H1 (cell line): ENCODE results near the gene ZNF823. TPM values are rescaled to one million over a fixed set of nuclear protein-coding genes. Genes with fewer than 3 reads are reported as not detected.

ENCODE experiments used
- CTCF ChIA-PET: fragments of 300-600 bp; sonication (Branson Sonifier 250); formaldehyde crosslinking; loops from one replicate; lab custom pipeline; 2021; ENCODE audit not compliant: partially characterized antibody; lab: Charles Lee
- POLR2A ChIA-PET: fragments of 300-600 bp; sonication (Branson Sonifier 250); formaldehyde crosslinking; loops from one replicate; lab custom pipeline; 2021; ENCODE audit warnings: inconsistent platforms; ENCODE audit not compliant: partially characterized antibody; lab: Charles Lee
- DNase-seq, 2 experiments: peaks; one replicate each; pipeline versions ENCODE4 v3.0.0 to v3.0.0-alpha.2; 2010 to 2022; ENCODE audit warnings: low spot score in 2 of 2, low read depth in 1 of 2, mixed read lengths in 1 of 2
- FAIRE-seq: peaks from 2 replicates; lab custom pipeline; 2011; peaks lifted over from hg19 to GRCh38; lab: Jason Lieb, UNC
- H2AFZ ChIP-seq: 2 replicates; pipeline ENCODE4 v1.8.1; 2012; ENCODE audit warnings: low read length, inconsistent platforms
- H2AK5ac ChIP-seq: 2 replicates; pipeline ENCODE4 v1.6.1; 2013; ENCODE audit warnings: low read depth, low read length
- H2BK120ac ChIP-seq: replicated peaks from 2 replicates; pipeline ENCODE3; 2013; ENCODE audit warnings: low read depth, low read length, inconsistent platforms
- H2BK12ac ChIP-seq: 2 replicates; pipeline ENCODE4 v1.6.1; 2013; ENCODE audit warnings: low read depth, low read length
- H2BK15ac ChIP-seq: 2 replicates; pipeline ENCODE4 v1.6.1; 2013; ENCODE audit warnings: low read length
- H2BK20ac ChIP-seq: 2 replicates; pipeline ENCODE4 v1.6.1; 2013; ENCODE audit warnings: low read length
- H2BK5ac ChIP-seq: 2 replicates; pipeline ENCODE4 v1.6.1; 2013; ENCODE audit warnings: low read depth, low read length
- H3K14ac ChIP-seq: 2 replicates; pipeline ENCODE4 v1.6.1; 2013; ENCODE audit warnings: inconsistent platforms; ENCODE audit not compliant: insufficient read length
- H3K18ac ChIP-seq: 2 replicates; pipeline ENCODE4 v1.6.1; 2013; ENCODE audit warnings: low read length; ENCODE audit errors: extremely low read depth
- H3K23ac ChIP-seq: 2 replicates; pipeline ENCODE4 v1.6.1; 2013; ENCODE audit warnings: inconsistent platforms; ENCODE audit not compliant: insufficient read length
- H3K23me2 ChIP-seq: 2 replicates; pipeline ENCODE4 v1.6.1; 2013; ENCODE audit warnings: low read depth, low read length
- H3K27ac ChIP-seq: 2 replicates; pipeline ENCODE4 v1.6.1; 2011; ENCODE audit warnings: low read depth, low read length, inconsistent platforms
- H3K27me3 ChIP-seq, 4 experiments: replicated peaks in 1 of 4; 1 replicate in 1 of 4; 2 replicates in 3 of 4; pipeline versions ENCODE4 v1.6.1 to v1.8.1; 2011 to 2013; ENCODE audit warnings: low read length in 3 of 4, mild to moderate bottlenecking in 3 of 4, inconsistent platforms in 2 of 4, mixed read lengths in 2 of 4, moderate library complexity in 1 of 4; ENCODE audit not compliant: control insufficient read depth in 3 of 4, insufficient read depth in 3 of 4; ENCODE audit errors: extremely low read depth in 1 of 4
- H3K36me3 ChIP-seq, 4 experiments: 2 replicates each; pipeline versions ENCODE4 v1.6.1 to v1.8.1; 2011 to 2013; ENCODE audit warnings: mild to moderate bottlenecking in 4 of 4, low read length in 3 of 4, moderate library complexity in 2 of 4, control low read depth in 1 of 4, inconsistent platforms in 1 of 4; ENCODE audit not compliant: insufficient read depth in 4 of 4, control insufficient read depth in 2 of 4
- H3K4ac ChIP-seq: replicated peaks from 2 replicates; pipeline ENCODE3; 2013; ENCODE audit warnings: low read length, low read depth, mixed read lengths, inconsistent platforms; ENCODE audit not compliant: insufficient read length
- H3K4me1 ChIP-seq, 4 experiments: replicated peaks in 1 of 4; 1 replicate in 1 of 4; 2 replicates in 3 of 4; pipeline versions ENCODE4 v1.6.1 to v1.8.1; 2011 to 2013; ENCODE audit warnings: low read length in 3 of 4, inconsistent platforms in 2 of 4, mixed read lengths in 1 of 4; ENCODE audit not compliant: insufficient read depth in 4 of 4, control insufficient read depth in 3 of 4
- H3K4me2 ChIP-seq, 2 experiments: 2 replicates each; pipeline versions ENCODE4 v1.6.1 to v1.8.1; 2011 to 2013; ENCODE audit warnings: low read depth in 2 of 2, low read length in 2 of 2, control low read depth in 1 of 2, inconsistent platforms in 1 of 2, mild to moderate bottlenecking in 1 of 2; ENCODE audit not compliant: insufficient read depth in 1 of 2
- H3K4me3 ChIP-seq, 4 experiments: fragments of 200-600, 300-600 bp in 1 of 4; sonication (generic), shearing (Covaris generic), sonication (Bioruptor Twin) in 1 of 4; 2 replicates each; pipeline versions ENCODE4 v1.5.1 to v1.8.1; 2011 to 2016; ENCODE audit warnings: low read length in 4 of 4, low read depth in 3 of 4, control low read depth in 2 of 4, inconsistent platforms in 2 of 4, mild to moderate bottlenecking in 2 of 4, mixed read lengths in 1 of 4, moderate library complexity in 1 of 4; ENCODE audit not compliant: insufficient read depth in 2 of 4; ENCODE audit errors: extremely low read depth in 1 of 4
- H3K56ac ChIP-seq: replicated peaks from 2 replicates; pipeline ENCODE3; 2013; ENCODE audit warnings: low read depth, mild to moderate bottlenecking, mixed read lengths, low read length, inconsistent platforms; ENCODE audit not compliant: insufficient read length
- H3K79me1 ChIP-seq: 2 replicates; pipeline ENCODE4 v1.6.1; 2013; ENCODE audit warnings: low read depth, low read length, control low read depth
- H3K79me2 ChIP-seq, 2 experiments: 2 replicates each; pipeline versions ENCODE4 v1.6.1 to v1.8.1; 2012 to 2013; ENCODE audit warnings: low read length in 2 of 2, mild to moderate bottlenecking in 2 of 2, inconsistent platforms in 1 of 2; ENCODE audit not compliant: insufficient read depth in 2 of 2, control insufficient read depth in 1 of 2
- H3K9ac ChIP-seq, 4 experiments: replicated peaks in 1 of 4; 1 replicate in 1 of 4; 2 replicates in 3 of 4; pipeline versions ENCODE4 v1.6.1 to v1.8.1; 2011 to 2013; ENCODE audit warnings: low read depth in 3 of 4, low read length in 3 of 4, control low read depth in 2 of 4, mild to moderate bottlenecking in 2 of 4, moderate library complexity in 2 of 4, inconsistent platforms in 1 of 4; ENCODE audit errors: extremely low read depth in 1 of 4
- H3K9me3 ChIP-seq, 2 experiments: 2 replicates each; pipeline versions ENCODE4 v1.6.1 to v1.8.1; 2012 to 2013; ENCODE audit warnings: mild to moderate bottlenecking in 2 of 2, moderate library complexity in 2 of 2, control low read depth in 1 of 2, inconsistent platforms in 1 of 2, low read depth in 1 of 2, low read length in 1 of 2, mixed read lengths in 1 of 2; ENCODE audit not compliant: insufficient read depth in 2 of 2
- H4K20me1 ChIP-seq, 2 experiments: replicated peaks in 1 of 2; 2 replicates each; pipeline versions ENCODE3 to v1.8.1; 2011 to 2013; ENCODE audit warnings: inconsistent platforms in 2 of 2, low read length in 2 of 2, mild to moderate bottlenecking in 1 of 2; ENCODE audit not compliant: insufficient read depth in 2 of 2, control insufficient read depth in 1 of 2
- H4K5ac ChIP-seq: 2 replicates; pipeline ENCODE4 v1.6.1; 2013; ENCODE audit warnings: low read length, low read depth, mixed read lengths, inconsistent platforms; ENCODE audit not compliant: insufficient read length
- H4K8ac ChIP-seq: 2 replicates; pipeline ENCODE4 v1.8.0; 2013; ENCODE audit warnings: mild to moderate bottlenecking, moderate library complexity, low read length, inconsistent platforms; ENCODE audit not compliant: insufficient read depth; ENCODE audit errors: extremely low read depth
- H4K91ac ChIP-seq: replicated peaks from 2 replicates; pipeline ENCODE3; 2013; ENCODE audit warnings: low read length, mixed read lengths, inconsistent platforms; ENCODE audit not compliant: insufficient read length
- CHD2 ChIP-seq: IDR thresholded peaks from 2 replicates; pipeline ENCODE4 v1.6.1; 2012; ENCODE audit warnings: low read length, improper control_type of control experiment
- CTCF ChIP-seq, 3 experiments: IDR thresholded peaks; 1 replicate in 2 of 3; 2 replicates in 1 of 3; pipeline versions ENCODE4 v1.5.1 to v1.6.1; 2011; ENCODE audit warnings: low read length in 3 of 3, mild to moderate bottlenecking in 3 of 3, inconsistent platforms in 2 of 3, low read depth in 1 of 3, moderate library complexity in 1 of 3; ENCODE audit not compliant: insufficient read depth in 1 of 3; ENCODE audit errors: control extremely low read depth in 1 of 3
- NANOG ChIP-seq: IDR thresholded peaks from 2 replicates; pipeline ENCODE4 v1.6.1; 2011; ENCODE audit warnings: low read length, low read depth, mild to moderate bottlenecking, inconsistent platforms; ENCODE audit not compliant: insufficient read depth, poor library complexity, severe bottlenecking
- WGBS, 2 experiments: shearing (Covaris generic) in 1 of 2; methylation state at CpG; one replicate each; pipeline versions ENCODE4 v1.1.6 to v1.1.7; 2013 to 2015; ENCODE audit warnings: low lambda C conversion rate in 2 of 2, mixed read lengths in 2 of 2, inconsistent platforms in 1 of 2, low coverage in 1 of 2, missing lambda C conversion rate in 1 of 2; ENCODE audit not compliant: insufficient replicate concordance in 2 of 2, insufficient coverage in 1 of 2, insufficient read length in 1 of 2; ENCODE audit errors: extremely low coverage in 1 of 2, missing lambda C conversion rate in 1 of 2; 5-methylcytosine and 5-hydroxymethylcytosine counted together
- long read RNA-seq, 2 experiments: library from RNA in 1 of 2; library from capped mRNA in 1 of 2; stranded (forward); transcript quantifications; one replicate each; pipeline ENCODE4 v2.0.0, GENCODE V29; 2021; ENCODE audit warnings: inconsistent platforms in 1 of 2
- polyA minus RNA-seq, 3 experiments: library from RNA; depleted of rRNA, polyadenylated mRNA; stranded (reverse); fragments of >200 nt; gene quantifications; 1 replicate in 2 of 3; 2 replicates in 1 of 3; pipeline ENCODE4 v1.2.3, GENCODE V29; 2011
- polyA plus RNA-seq, 7 experiments: library from polyadenylated mRNA; depleted of rRNA in 3 of 7; stranded (reverse) in 5 of 7; unstranded in 2 of 7; fragments of >200 nt in 5 of 7; fragments of 200-250 nt in 2 of 7; gene quantifications; 1 replicate in 5 of 7; 2 replicates in 1 of 7; 4 replicates in 1 of 7; pipeline versions ENCODE4 v1.2.1 to v1.2.3, GENCODE V29; 2011 to 2013; ENCODE audit warnings: missing spikeins in 2 of 7, mixed read lengths in 2 of 7
- total RNA-seq: library from RNA; stranded (reverse); fragmentation: NEBNext Ultra II Directional; extraction: Animal tissue kit (Norgen Biotek cat#: 25700); gene quantifications from 2 replicates; pipeline ENCODE4 v1.2.1, GENCODE V29; 2021
- TF ChIP-seq, protein P1 (sequence below): IDR thresholded peaks from 2 replicates; pipeline ENCODE4 v1.6.1; 2012; ENCODE audit warnings: inconsistent platforms

Gene ZNF823
- 2.4 and 2.9 TPM in 2 replicates for total RNA-seq
- polyA plus RNA-seq (2011; rRNA removed), result 0.73 and 0.93 TPM in 2 replicates
- 1.0 TPM for polyA plus RNA-seq (2011; cell fraction: cytosol; rRNA removed)
- polyA plus RNA-seq (2011; cell fraction: nucleus; rRNA removed), result 0.40 TPM
- 1.1 to 2.2 TPM (median 1.4 TPM) in 4 replicates for polyA plus RNA-seq (2012, experiment 1 of 2)
- polyA plus RNA-seq (2012, experiment 2 of 2), result not detected
- 0.83 TPM for polyA plus RNA-seq (2013, experiment 1 of 2)
- polyA plus RNA-seq (2013, experiment 2 of 2), result 1.1 TPM
- 2.8 and 5.5 TPM in 2 replicates for polyA minus RNA-seq (2011; rRNA and poly(A)+ RNA removed)
- polyA minus RNA-seq (2011; cell fraction: cytosol; rRNA and poly(A)+ RNA removed), result 3.7 TPM
- 3.0 TPM for polyA minus RNA-seq (2011; cell fraction: nucleus; rRNA and poly(A)+ RNA removed)
- long read RNA-seq, experiment 1, partial matches to known transcripts, result 1 of 3 reads
- long read RNA-seq, experiment 1, other reads (novel, unspliced or antisense), result 2 of 3 reads
- long read RNA-seq, experiment 2, partial matches to known transcripts, result 0 of 2 reads
- long read RNA-seq, experiment 2, other reads (novel, unspliced or antisense), result 2 of 2 reads

GRCh38 chr19:11738746-11739620 lies at the start of gene ZNF823:
TSS of gene ZNF823 (minus strand) at chr19:11738946. CDS start at chr19:11738819, 127 bp downstream.
- no peak within 1 kb of the TSS for H4K91ac ChIP-seq
- no peak within 1 kb of the TSS for H4K5ac ChIP-seq
- peak within 1 kb of the TSS; percentile 65 to 95 for H3K4me2 ChIP-seq
- no peaks in the 10 kb centered on the region for H3K79me2 ChIP-seq
- H4K8ac ChIP-seq, result peak within 1 kb of the TSS; percentile 97
- H3K4me3 ChIP-seq, result peak within 1 kb of the TSS; percentile 51 to 79 (median 74)
- no peak within 1 kb of the TSS for H2AK5ac ChIP-seq
- no peak within 1 kb of the TSS for H2BK20ac ChIP-seq
- H3K9me3 ChIP-seq, result no peaks in the 10 kb centered on the region
- peak within 1 kb of the TSS; percentile 40 to 66 (median 62) for H3K9ac ChIP-seq
- H3K36me3 ChIP-seq, result no peaks in the 10 kb centered on the region
- peaks cover 0 to 3% of the 10 kb centered on the region in 2 experiments for H4K20me1 ChIP-seq
- peaks cover 10% of the 10 kb centered on the region; the same call in 1 of the 2 replicates for H3K23me2 ChIP-seq
- FAIRE-seq (peak; percentile 70), DNase-seq (peak; percentile 94 to 98)
- H3K23ac ChIP-seq, result no peak within 1 kb of the TSS
- no peaks in the 10 kb centered on the region for H3K79me1 ChIP-seq
- H3K14ac ChIP-seq, result no peak within 1 kb of the TSS
- no peak within 1 kb of the TSS for H3K56ac ChIP-seq
- H2BK15ac ChIP-seq, result no peak within 1 kb of the TSS
- no peak within 1 kb of the TSS; the same call in 1 of the 2 replicates for H2BK5ac ChIP-seq
- ChIA-PET CTCF (interaction anchor here (0.6 to 3.2 kb wide), 4 partner anchors 39 to 80 kb away, joined by 3 to 15 read pairs (median 4); no protein-coding TSS in a partner anchor), POLR2A (interaction anchor here (1.0 to 1.6 kb wide), 3 partner anchors 44 to 65 kb away, joined by 3 to 4 read pairs (median 3); no protein-coding TSS in a partner anchor)
- H2BK120ac ChIP-seq, result no peak within 1 kb of the TSS
- H3K27me3 ChIP-seq, result peaks cover 0 to 18% (median 15%) of the 10 kb centered on the region in 4 experiments; a peak in 5 of 7 replicates
- no peak within 1 kb of the TSS; the same call in 1 of the 2 replicates for H2BK12ac ChIP-seq
- H3K18ac ChIP-seq, result peak within 1 kb of the TSS; percentile 11
- peak within 1 kb of the TSS; percentile 85 for H2AFZ ChIP-seq
- H3K4me1 ChIP-seq, result no peaks in the 10 kb centered on the region; a peak in 3 of 7 replicates
- H3K27ac ChIP-seq, result no peak within 1 kb of the TSS
- 3% methylated on average over 32 of the region's 35 CpGs; no CpG with 5 or more reads in 1 of the 2 experiments for WGBS, 2 experiments
- H3K4ac ChIP-seq, result no peak within 1 kb of the TSS
- TF ChIP-seq NANOG (peak; percentile 2), CTCF (IDR thresholded peaks at IDR 0.05; ENCODE audit: control extremely low read depth in 1 of 3, insufficient read depth in 1 of 3, low read depth in 1 of 3, low read length in 3 of 3) (no peak), CHD2 (peak; percentile 80)
- TF ChIP-seq, protein P1, sequence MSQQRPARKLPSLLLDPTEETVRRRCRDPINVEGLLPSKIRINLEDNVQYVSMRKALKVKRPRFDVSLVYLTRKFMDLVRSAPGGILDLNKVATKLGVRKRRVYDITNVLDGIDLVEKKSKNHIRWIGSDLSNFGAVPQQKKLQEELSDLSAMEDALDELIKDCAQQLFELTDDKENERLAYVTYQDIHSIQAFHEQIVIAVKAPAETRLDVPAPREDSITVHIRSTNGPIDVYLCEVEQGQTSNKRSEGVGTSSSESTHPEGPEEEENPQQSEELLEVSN, result peak; percentile 82
